ENCODE measurements around the gene SYT1.

DNA sequence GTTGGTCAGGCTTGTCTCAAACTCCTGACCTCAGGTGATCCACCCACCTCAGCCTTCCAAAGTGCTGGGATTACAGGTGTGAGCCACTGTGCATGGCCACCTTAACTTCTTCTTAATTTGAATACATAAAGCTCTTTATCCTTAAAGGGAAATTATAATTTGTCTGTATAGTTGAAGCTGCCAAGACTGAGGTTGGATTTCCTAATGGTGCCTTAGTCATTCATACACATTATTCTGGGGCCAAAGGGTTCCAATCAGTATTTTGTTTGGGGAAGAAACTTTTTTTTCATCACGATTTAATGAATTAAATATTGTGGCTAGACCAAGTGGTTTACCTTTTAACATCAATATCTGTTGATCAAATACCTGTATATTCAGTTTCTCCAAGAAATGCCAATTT lies 135.9 kb downstream of the SYT1 start:
- TF ChIP-seq, protein P1, sequence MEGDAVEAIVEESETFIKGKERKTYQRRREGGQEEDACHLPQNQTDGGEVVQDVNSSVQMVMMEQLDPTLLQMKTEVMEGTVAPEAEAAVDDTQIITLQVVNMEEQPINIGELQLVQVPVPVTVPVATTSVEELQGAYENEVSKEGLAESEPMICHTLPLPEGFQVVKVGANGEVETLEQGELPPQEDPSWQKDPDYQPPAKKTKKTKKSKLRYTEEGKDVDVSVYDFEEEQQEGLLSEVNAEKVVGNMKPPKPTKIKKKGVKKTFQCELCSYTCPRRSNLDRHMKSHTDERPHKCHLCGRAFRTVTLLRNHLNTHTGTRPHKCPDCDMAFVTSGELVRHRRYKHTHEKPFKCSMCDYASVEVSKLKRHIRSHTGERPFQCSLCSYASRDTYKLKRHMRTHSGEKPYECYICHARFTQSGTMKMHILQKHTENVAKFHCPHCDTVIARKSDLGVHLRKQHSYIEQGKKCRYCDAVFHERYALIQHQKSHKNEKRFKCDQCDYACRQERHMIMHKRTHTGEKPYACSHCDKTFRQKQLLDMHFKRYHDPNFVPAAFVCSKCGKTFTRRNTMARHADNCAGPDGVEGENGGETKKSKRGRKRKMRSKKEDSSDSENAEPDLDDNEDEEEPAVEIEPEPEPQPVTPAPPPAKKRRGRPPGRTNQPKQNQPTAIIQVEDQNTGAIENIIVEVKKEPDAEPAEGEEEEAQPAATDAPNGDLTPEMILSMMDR (IDR thresholded peaks at IDR 0.05; ENCODE audit: control extremely low read depth in 1 of 3, insufficient read depth in 1 of 3, low read depth in 1 of 3, low read length in 3 of 3): no peak
- no peak for TF ChIP-seq CHD2 (IDR thresholded peaks at IDR 0.05; ENCODE audit: low read length)
- TF ChIP-seq TAF1 (IDR thresholded peaks at IDR 0.05; ENCODE audit: low read depth, low read length): no peak
- no peak for TF ChIP-seq POLR2AphosphoS5 (IDR thresholded peaks at IDR 0.05; ENCODE audit: low read depth, low read length)
- no peak for TF ChIP-seq NRF1 (IDR thresholded peaks at IDR 0.05; ENCODE audit: low read depth, low read length)
- no peak for TF ChIP-seq POU5F1 (IDR thresholded peaks at IDR 0.05; ENCODE audit: low read depth, low read length)

Measured in H1 (cell line).